HG02610 (cell line): ENCODE data around the gene CD244.
"Not testable (repeated sequence)": the region's sequence is repeated elsewhere in the genome, so short reads cannot be mapped to it uniquely, and the experiment has no call there.

Experiments
- ATAC-seq: cut with Tn5 transposase; IDR thresholded peaks from one replicate; pipeline ENCODE4 v1.9.1; 2021; ENCODE audit warnings: mild to moderate bottlenecking, moderate library complexity; ENCODE audit not compliant: unreplicated experiment

CD244 gene, protein sequence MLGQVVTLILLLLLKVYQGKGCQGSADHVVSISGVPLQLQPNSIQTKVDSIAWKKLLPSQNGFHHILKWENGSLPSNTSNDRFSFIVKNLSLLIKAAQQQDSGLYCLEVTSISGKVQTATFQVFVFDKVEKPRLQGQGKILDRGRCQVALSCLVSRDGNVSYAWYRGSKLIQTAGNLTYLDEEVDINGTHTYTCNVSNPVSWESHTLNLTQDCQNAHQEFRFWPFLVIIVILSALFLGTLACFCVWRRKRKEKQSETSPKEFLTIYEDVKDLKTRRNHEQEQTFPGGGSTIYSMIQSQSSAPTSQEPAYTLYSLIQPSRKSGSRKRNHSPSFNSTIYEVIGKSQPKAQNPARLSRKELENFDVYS

GRCh38 chr1:160862203-160863060, at the start of gene CD244:
CD244 (minus strand) TSS chr1:160862887; CDS start chr1:160862677, 210 bp downstream.
- peak; percentile 92 for ATAC-seq

- no peak for ATAC-seq
Observed at GRCh38 chr1:160911925-160912324, 49.2 kb upstream of the CD244 start.

DNA sequence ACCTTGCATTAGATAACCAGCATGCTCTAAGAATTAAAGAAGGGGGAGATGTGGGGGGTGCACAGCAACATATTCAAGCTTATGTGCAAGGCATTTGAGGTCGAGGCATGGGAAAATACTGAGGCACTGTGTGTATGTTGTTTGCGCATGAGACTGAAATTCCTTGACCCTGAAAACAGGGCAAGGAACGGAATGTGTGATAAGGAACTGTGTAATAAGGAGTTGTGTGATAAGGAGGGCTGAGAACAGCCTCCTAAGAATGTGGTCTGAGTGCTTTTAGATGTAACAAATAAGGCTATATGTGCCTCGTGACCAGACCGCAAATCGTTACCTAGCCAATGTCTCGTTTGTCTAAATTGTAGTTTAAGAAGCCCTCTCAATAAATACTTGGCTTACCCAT, 48.8 kb upstream of the CD244 start:
- no peak for ATAC-seq

DNA sequence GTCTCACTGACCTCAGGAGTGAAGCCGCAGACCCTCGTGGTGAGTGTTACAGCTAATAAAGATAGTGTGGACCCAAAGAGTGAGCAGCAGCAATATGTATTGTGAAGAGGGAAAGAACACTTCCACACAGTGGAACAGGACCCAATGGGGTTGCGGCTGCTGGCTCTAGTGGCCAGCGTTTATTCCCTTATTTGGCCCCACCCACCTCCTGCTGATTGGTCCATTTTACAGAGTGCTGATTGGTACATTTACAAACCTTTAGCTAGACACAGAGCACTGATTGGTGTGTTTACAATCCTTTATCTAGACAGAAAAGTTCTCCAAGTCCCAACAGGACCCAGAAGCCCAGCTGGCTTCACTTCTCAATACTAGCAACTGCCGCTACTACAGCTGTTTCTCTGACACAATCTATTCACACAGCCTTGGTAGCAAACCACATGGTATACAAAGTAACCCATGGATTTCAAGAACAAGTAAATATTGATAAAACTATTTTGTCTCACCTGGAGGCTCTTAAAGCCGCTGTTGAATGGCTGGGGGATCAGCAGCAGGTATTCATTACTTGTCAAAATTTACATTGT, 47.6 kb upstream of the CD244 start:
- ATAC-seq = no peak

DNA sequence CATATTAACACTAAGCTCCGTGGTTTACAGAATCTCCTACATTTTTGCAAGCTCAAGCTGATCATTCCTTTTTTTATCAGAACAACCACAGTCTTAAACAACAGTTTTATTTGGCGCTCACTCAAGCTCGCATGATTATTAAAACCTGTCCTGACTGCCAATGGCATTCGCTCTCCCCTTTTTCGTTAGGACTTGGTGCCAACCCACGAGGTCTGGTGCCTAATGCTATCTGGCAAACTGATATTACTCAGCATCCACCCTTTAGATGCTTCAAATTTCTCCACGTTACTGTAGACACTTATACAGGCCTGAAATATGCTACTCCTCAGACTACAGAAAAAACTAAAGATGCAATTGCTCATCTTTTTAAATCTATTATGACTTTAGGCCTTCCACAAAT, 45.3 kb upstream of the CD244 start:
- ATAC-seq = no peak

DNA sequence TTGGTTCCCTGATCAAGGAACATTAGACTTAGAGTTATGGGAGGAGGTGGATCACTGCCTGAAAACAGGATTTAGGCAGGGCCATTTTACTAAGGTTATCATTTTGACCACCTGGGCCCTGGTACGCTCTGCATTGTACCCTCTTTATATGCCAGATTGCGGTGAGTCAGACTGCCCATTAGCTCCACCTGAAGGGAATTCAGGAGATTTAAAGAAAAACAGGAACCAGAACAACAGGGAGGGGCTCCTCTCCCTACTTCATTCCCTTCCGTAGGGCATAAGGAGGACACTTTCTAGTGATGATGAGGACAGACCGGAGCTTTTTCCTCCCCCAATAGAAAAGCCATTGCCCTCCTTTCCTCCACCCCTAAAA, 42.9 kb upstream of the CD244 start:
- ATAC-seq = no peak

DNA sequence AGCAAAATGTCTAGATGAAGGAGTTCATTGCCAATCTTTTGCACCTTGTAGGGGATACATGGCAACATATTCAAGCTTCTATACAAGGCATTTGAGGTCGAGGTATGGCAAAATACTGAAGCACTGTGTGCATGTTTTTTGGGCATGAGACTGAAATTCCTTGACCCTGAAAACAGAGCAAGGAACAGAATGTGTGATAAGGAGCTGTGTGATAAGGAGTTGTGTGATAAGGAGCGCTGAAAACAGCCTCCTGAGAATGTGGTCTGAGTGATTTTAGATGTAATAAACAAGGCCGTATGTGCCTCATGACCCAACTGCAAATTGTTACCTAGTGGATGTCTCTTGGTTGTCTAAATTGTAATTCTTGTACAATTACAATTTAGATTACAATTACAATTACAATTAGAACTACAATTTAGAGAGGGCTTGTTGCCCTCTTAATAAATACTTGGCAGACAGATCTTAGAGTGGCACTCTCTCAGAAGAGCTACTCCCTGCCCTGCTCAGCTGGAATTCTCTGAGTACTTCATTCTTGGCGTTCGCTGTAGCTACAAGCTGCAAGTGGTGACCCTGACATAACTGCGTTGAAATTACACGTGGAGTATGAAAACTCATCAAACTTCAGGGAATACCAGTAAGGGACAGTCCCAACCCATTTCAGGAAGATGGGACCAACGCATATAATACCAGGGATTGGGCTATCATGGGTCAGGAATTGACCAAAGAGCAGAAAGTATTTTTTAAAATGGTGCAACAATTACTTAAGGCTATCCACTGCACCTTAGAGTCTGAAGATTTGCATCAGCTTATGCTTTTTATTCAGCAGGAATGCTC, 42.3 kb upstream of the CD244 start:
- ATAC-seq = no peak

- ATAC-seq = not testable (repeated sequence)
Observed at GRCh38 chr1:160902251-160902650, 39.6 kb upstream of the CD244 start.

DNA sequence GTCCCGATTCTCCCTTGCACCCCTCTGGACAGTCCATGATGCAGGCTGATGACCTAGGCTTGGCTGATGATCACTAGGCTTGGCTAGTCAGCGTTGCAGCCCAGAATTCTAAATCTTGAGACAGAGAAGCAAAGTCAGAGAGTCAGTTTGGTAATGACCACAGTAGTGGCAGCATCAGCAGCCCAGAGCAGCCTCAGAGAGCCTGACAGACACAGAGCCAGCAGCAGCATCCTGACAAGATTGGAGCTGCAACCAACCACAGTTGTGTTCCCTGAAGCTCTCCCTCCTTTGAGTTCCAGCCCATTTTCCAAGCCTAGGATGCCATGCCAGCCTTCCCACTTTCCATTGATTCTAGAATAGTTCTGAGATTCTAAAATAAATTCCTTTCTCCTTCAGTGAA, 39.1 kb upstream of the CD244 start:
- no peak for ATAC-seq

DNA sequence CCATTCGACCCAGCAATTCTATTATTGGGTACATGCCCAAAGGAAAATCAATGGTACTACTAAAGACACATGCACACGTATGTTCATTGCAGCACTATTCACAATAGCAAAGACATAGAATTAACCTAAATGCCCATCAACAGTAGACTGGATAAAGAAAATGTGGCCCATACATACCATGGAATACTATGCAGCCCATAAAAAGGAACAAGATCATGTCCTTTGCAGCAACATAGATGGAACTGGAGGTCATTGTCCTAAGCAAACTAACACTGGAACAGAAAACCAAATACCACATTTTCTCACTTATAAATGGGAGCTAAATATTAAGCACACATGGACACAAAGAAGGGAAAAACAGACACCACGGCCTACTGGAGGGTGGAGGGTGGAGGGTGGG, 38.0 kb upstream of the CD244 start:
- ATAC-seq = not testable (repeated sequence)

DNA sequence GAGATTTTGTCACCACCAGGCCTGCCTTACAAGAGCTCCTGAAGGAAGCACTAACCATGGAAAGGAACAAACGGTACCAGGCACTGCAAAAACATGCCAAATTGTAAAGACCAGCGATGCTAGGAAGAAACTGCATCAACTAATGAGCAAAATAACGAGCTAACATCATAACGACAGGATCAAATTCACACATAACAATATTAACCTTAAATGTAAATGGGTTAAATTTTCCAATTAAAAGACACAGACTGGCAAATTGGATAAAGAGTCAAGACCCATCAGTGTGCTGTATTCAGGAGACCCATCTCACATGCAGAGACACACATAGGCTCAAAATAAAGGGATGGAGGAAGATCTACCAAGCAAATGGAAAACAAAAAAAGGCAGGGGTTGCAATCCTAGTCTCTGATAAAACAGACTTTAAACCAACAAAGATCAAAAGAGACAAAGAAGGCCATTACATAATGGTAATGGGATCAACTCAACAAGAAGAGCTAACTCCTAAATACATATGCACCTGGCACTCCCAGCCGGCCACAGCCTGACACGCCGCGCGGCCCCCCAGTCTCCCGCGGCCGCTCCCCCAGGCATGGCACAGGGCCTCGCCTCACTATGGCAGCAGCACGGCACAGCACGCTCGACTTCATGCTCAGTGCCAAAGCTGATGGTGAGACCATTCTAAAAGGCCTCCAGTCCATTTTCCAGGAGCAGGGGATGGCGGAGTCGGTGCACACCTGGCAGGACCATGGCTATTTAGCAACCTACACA, 31.9 kb upstream of the CD244 start:
- ATAC-seq = not testable (repeated sequence)

DNA sequence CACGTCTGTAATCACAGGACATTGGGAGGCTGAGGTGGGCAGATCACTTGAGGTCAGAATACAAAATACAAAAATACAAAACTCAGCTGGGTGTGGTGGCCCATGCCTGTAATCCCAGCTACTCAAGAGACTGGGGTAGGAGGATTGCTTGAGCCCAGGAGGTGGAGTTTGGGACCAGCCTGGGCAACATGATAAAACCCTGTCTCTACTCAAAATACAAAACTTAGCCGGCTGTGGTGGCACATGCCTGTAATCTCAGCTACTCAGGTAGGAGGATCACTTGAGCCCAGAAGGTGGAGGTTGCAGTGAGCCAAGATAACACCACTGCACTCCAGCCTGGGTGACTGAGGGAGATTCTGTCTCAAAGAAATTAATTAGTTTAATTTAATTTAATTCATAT, 28.8 kb upstream of the CD244 start:
- ATAC-seq = no peak

DNA sequence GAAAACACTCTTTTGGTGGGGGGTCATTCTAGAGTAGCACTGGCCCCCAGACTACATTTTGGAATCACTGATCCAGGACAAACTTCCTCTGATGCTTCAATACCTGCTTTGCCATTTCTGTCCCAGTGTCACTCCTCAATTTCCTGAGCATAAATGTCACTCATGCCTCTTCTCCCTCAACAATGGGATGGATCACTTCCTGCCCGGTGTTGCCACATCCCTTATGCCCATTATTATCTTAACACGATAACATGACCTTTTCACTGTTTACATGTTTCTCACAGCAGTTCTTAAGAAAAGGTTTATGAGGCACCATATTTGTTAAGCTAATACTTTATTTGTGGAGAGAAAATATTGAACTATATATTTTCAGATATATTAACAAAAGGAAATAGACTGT, 26.2 kb upstream of the CD244 start:
- no peak for ATAC-seq

- ATAC-seq = no peak
Observed at GRCh38 chr1:160887071-160887470, 24.4 kb upstream of the CD244 start.

DNA sequence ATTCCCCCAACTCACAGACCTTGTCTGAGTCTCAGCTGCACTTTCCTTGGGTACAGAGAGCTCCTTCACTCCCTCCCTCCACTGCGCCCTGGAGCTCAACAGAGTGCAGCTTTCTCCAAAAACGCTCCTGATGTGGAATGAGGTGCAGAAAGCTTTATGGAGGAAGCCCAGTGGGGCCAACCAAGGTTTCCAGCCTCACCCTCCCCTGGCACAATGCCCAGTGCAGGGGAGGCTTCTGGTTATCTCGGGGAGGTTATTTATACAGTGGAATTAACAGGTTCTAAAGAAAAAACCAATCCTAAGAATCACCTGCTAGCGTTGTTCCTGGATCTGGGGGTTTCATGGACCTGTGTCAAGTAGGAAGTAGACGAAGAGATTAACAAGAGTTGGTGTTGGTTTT, 22.4 kb upstream of the CD244 start, which contains the start of gene ITLN1:
TSS of gene ITLN1 (minus strand) at position 139 of the 400 bp plus-strand sequence. CDS start 303 bp downstream, outside the sequence.
- ATAC-seq = peak; percentile 9

GRCh38 chr1:160884579-160884978, 21.9 kb upstream of the CD244 start:
- peak; percentile 70 for ATAC-seq

- ATAC-seq = no peak
Observed at GRCh38 chr1:160883581-160884513, 21.2 kb upstream of the CD244 start.

DNA sequence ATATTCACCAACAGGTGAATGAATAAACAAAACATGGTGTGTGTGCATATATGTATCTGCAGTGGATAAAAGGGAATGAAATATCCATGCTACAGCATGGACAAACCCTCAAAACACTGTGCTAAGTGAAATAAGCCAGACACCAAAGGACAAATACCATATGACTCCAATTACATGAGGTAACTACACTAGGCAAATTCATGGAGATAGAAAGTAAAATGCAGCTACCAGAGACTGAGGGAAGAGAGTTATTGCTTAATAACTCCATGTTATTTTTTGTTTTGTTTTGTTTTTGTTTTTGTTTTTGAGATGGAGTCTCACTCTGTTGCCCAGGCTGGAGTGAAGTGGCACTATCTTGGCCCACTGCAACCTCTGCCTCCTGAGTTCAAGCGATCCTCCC, 19.9 kb upstream of the CD244 start:
- ATAC-seq = no peak

DNA sequence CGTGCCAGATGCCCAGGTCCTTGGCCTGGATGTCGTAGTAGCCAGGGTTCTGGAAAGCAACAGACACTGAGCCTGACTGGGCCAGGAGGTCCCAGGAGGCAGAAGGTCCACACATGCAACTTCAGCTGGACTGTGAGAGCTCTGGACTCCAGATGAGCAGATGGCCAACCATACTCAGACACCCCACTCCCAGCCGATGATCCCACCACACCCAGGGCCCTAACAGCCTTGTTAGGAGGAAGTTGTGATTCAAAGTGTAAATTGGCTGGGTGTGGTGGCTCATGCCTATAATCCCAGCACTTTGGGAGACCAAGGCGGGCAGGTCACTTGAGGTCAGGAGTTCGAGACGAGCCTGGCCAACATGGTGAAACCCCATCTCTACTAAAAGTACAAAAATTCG, 18.6 kb upstream of the CD244 start:
- ATAC-seq = not testable (repeated sequence)
